HEK293T (cell line): ENCODE results near the gene TNS3.

Source experiments
- BHLHE40 ChIP-seq: fragments of 450-650 bp; IDR thresholded peaks from 2 replicates; pipeline ENCODE4 v1.6.1; 2016; ENCODE audit warnings: mild to moderate bottlenecking, moderate library complexity, borderline replicate concordance
- CTBP1 ChIP-seq: fragments of 450-650 bp; IDR thresholded peaks from 2 replicates; pipeline ENCODE4 v1.6.1; 2016; ENCODE audit warnings: borderline replicate concordance
- ELF4 ChIP-seq: fragments of 450-650 bp; IDR thresholded peaks from 2 replicates; pipeline ENCODE4 v1.6.1; 2017; ENCODE audit warnings: antibody characterized with exemption
- FOXA1 ChIP-seq: fragments of 450-650 bp; IDR thresholded peaks from 2 replicates; pipeline ENCODE4 v1.6.1; 2016; ENCODE audit warnings: mild to moderate bottlenecking
- FOXK2 ChIP-seq: fragments of 450-650 bp; IDR thresholded peaks from 2 replicates; pipeline ENCODE4 v1.6.1; 2016; ENCODE audit warnings: mild to moderate bottlenecking
- FOXM1 ChIP-seq: fragments of 450-650 bp; IDR thresholded peaks from 2 replicates; pipeline ENCODE4 v1.6.1; 2017; ENCODE audit warnings: mild to moderate bottlenecking, borderline replicate concordance
- LEF1 ChIP-seq: fragments of 450-650 bp; IDR thresholded peaks from 2 replicates; pipeline ENCODE4 v1.6.1; 2017; ENCODE audit warnings: mild to moderate bottlenecking, borderline replicate concordance
- NFRKB ChIP-seq: fragments of 450-650 bp; IDR thresholded peaks from 2 replicates; pipeline ENCODE4 v1.6.1; 2016; ENCODE audit warnings: mild to moderate bottlenecking, moderate library complexity
- SP1 ChIP-seq: fragments of 450-650 bp; IDR thresholded peaks from 2 replicates; pipeline ENCODE4 v1.6.1; 2017
- SUZ12 ChIP-seq: fragments of 450-650 bp; IDR thresholded peaks from 2 replicates; pipeline ENCODE4 v1.6.1; 2016; ENCODE audit warnings: mild to moderate bottlenecking
- TARDBP ChIP-seq: fragments of 450-650 bp; IDR thresholded peaks from 2 replicates; pipeline ENCODE4 v1.6.1; 2016

GRCh38 chr7:47583739-47584535 lies 2.0 kb upstream of the TNS3 start:
- TF ChIP-seq NFRKB (no peak), FOXA1 (no peak), SUZ12 (no peak), SP1 (no peak), ELF4 (no peak), FOXK2 (no peak), FOXM1 (no peak), TARDBP (no peak), CTBP1 (no peak), BHLHE40 (no peak), LEF1 (no peak)
